Measurements from ENCODE around the gene ERMP1. TPM values are rescaled to one million over a fixed set of nuclear protein-coding genes. Genes with fewer than 3 reads are reported as not detected.
A peak's percentile ranks its signal among the peaks of the same experiment; 100 is the strongest.

ERMP1 gene
- total RNA-seq, 4 donors from 2014 or later = 21.4 to 24.4 (median 22.7) TPM

DNA sequence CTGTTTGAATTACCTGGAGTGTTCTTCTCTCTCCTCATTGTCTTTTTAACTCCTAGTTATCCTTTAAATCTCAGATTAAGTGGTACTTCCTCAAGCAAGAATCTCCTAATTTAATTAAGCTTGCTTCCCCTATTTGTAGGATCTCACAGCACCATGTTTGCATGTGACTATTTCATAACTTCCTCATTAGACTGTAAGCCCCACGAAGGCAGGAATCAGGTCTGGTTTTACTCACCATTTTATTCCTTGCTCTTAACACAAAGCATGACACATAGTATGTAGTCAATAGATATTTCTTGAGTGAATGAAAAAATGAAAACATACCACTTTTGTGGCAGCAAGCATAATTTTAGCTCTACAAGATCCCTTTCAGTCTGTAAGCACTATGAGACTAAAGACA, 1.3 kb upstream of the ERMP1 start:
- TF ChIP-seq EP300 (IDR thresholded peaks at IDR 0.05) (no peak), POLR2A (IDR thresholded peaks at IDR 0.05) (no peak)
- TF ChIP-seq, protein P1, sequence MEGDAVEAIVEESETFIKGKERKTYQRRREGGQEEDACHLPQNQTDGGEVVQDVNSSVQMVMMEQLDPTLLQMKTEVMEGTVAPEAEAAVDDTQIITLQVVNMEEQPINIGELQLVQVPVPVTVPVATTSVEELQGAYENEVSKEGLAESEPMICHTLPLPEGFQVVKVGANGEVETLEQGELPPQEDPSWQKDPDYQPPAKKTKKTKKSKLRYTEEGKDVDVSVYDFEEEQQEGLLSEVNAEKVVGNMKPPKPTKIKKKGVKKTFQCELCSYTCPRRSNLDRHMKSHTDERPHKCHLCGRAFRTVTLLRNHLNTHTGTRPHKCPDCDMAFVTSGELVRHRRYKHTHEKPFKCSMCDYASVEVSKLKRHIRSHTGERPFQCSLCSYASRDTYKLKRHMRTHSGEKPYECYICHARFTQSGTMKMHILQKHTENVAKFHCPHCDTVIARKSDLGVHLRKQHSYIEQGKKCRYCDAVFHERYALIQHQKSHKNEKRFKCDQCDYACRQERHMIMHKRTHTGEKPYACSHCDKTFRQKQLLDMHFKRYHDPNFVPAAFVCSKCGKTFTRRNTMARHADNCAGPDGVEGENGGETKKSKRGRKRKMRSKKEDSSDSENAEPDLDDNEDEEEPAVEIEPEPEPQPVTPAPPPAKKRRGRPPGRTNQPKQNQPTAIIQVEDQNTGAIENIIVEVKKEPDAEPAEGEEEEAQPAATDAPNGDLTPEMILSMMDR (IDR thresholded peaks at IDR 0.05) = no peak
- 78% methylated on average over 1 of the region's 1 CpG for WGBS
- DNase-seq (ENCODE audit: low spot score in 2 of 2) = no peak
- Histone ChIP-seq H3K27ac (no peak overlapping the region), H3K4me3 (no peak overlapping the region), H3K4me1 (peaks cover 23% of the 10 kb centered on the region), H3K27me3 (no peaks in the 10 kb centered on the region), H3K9me3 (no peaks in the 10 kb centered on the region), H3K36me3 (peaks cover 3% of the 10 kb centered on the region)

DNA sequence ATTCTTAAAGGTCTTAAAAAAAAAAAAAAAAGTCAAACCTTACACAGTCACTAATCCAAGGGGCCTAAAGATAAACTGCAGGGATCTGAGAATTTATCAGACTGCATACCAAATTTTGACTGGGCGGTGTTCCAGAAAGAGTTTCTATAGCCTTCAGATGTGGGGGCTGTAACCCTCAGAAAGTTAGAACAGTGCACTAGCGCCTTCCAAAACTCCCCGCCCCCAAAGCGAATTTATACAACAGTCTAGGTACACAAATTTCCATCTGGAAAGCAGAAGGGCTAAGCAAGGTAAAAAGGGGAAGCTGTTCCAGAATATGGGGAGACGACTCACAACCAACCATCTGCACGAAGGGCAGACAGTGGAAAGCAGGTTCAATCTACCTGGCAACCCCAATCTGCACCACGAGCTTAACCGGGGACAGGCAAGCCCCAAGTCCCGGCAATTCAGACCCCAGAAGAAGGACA, 813 bp downstream of the ERMP1 start:
- WGBS = 4% methylated on average over 9 of the region's 9 CpGs
- peak overlapping the region; percentile 98 for H3K4me3 ChIP-seq
- H3K27me3 ChIP-seq = no peaks in the 10 kb centered on the region
- peaks cover 23% of the 10 kb centered on the region for H3K4me1 ChIP-seq
- DNase-seq (ENCODE audit: low spot score in 2 of 2) = no peak
- TF ChIP-seq, protein P1 (IDR thresholded peaks at IDR 0.05) = no peak
- TF ChIP-seq POLR2A (IDR thresholded peaks at IDR 0.05) (no peak), EP300 (IDR thresholded peaks at IDR 0.05) (no peak), POLR2AphosphoS5 (IDR thresholded peaks at IDR 0.05) (no peak)
- peak overlapping the region; percentile 81 for H3K27ac ChIP-seq
- H3K36me3 ChIP-seq = peaks cover 8% of the 10 kb centered on the region
- no peaks in the 10 kb centered on the region for H3K9me3 ChIP-seq

GRCh38 chr9:5825895-5826622, 6.9 kb downstream of the ERMP1 start:
- no peak overlapping the region for H3K27ac ChIP-seq
- H3K4me1 ChIP-seq = peaks cover under 1% of the 10 kb centered on the region
- TF ChIP-seq, protein P1 (IDR thresholded peaks at IDR 0.05) = no peak
- TF ChIP-seq POLR2A (IDR thresholded peaks at IDR 0.05) (no peak), POLR2AphosphoS5 (IDR thresholded peaks at IDR 0.05) (no peak), EP300 (IDR thresholded peaks at IDR 0.05) (no peak)
- 85% methylated on average over 2 of the region's 2 CpGs for WGBS
- no peaks in the 10 kb centered on the region for H3K27me3 ChIP-seq
- no peaks in the 10 kb centered on the region for H3K9me3 ChIP-seq
- no peak overlapping the region for H3K4me3 ChIP-seq
- peaks cover 41% of the 10 kb centered on the region for H3K36me3 ChIP-seq
- no peak for DNase-seq (ENCODE audit: low spot score in 2 of 2)

DNA sequence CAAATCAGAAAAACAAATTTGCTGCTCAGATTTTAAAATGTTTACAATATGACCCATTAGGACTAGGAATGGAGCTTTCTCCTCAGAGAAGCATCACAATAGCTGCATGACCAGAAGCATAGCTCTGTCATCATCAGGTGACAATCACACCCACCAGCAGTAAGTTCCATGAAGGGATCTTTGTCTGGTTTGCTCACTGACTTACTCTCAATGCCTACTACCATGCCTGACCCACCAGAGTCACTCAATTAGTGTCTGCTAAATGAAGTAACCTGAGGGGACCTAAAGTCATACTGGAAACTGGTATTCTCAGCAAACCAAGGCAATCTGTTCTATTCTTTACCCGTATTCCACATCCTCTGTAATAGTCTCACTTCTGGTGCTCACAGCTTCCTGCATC, 7.7 kb downstream of the ERMP1 start:
- H3K9me3 ChIP-seq = no peaks in the 10 kb centered on the region
- no peak overlapping the region for H3K27ac ChIP-seq
- H3K36me3 ChIP-seq = peaks cover 41% of the 10 kb centered on the region
- no peaks in the 10 kb centered on the region for H3K4me1 ChIP-seq
- TF ChIP-seq POLR2A (IDR thresholded peaks at IDR 0.05) = no peak
- no peak for TF ChIP-seq EP300 (IDR thresholded peaks at IDR 0.05)
- TF ChIP-seq, protein P1 (IDR thresholded peaks at IDR 0.05) = no peak
- TF ChIP-seq POLR2AphosphoS5 (IDR thresholded peaks at IDR 0.05) = no peak
- WGBS = 71% methylated on average over 1 of the region's 1 CpG
- no peak overlapping the region for H3K4me3 ChIP-seq
- no peaks in the 10 kb centered on the region for H3K27me3 ChIP-seq
- no peak for DNase-seq (ENCODE audit: low spot score in 2 of 2)

DNA sequence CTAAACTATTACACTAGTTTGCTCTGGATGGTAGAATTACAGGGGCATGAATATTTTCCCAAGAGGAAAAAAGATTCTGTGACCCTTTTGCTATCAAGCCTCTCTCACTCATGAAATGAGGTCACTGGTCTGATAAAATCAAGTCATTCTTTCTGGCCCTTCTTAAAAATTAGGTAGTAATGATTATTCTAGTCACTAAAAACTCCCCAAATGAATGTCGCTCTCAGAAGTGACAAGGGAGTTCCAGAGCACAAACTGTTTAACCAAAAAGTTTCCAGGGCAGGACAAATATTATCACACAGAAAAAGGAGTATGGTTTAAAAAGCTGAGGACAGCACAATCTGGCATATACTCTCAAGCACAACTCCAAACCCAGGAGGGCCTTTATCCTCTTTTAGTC, 12.5 kb downstream of the ERMP1 start:
- Histone ChIP-seq H3K9me3 (no peaks in the 10 kb centered on the region), H3K27ac (no peak overlapping the region), H3K4me3 (no peak overlapping the region), H3K36me3 (peaks cover 39% of the 10 kb centered on the region), H3K27me3 (no peaks in the 10 kb centered on the region), H3K4me1 (no peaks in the 10 kb centered on the region)
- WGBS = 81% methylated on average over 1 of the region's 1 CpG
- TF ChIP-seq POLR2AphosphoS5 (IDR thresholded peaks at IDR 0.05) (no peak), POLR2A (IDR thresholded peaks at IDR 0.05) (no peak)
- DNase-seq (ENCODE audit: low spot score in 2 of 2) = no peak
